Amniotic stem cell (primary cell): ENCODE measurements around the gene ADAM12.
"Not testable (repeated sequence)": the region's sequence is repeated elsewhere in the genome, so short reads cannot be mapped to it uniquely, and the experiment has no call there.

ENCODE experiments used
- DNase-seq: peaks from one replicate; lab custom pipeline; 2025; lab: John Stamatoyannopoulos, UW

ADAM12 gene

DNA sequence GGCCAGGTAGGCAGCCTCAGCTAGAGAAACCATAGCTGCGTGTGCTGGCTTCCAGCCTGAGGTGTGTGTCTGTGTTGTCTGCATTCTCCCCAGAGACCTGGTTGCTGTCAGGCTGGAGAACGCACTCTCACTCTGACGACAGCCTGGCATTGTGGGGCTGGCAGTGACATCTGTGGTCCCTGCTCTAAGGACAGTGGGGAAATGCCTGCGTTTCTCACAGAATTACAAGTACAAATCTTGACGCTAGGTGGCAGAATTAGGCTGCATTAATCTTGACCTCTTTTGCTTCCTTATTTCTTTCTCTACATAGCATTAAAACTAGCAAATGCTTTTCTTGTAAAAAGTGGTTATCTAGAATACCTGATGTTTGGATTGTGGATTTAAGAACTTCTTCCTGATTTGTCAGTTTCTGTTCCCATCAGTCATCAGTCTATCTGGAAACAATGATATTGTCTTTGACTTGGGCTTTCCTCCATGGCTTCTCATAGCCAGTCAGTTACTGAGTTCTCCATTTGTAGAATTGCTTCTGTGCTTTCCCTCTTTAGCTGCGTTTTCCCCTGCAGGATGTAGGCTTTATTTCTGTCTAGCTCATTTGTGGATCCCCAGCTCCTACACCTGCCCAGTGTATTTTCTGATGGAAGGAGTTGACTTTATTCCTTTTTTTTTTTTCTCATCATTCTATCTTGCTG lies 405.9 kb downstream of the ADAM12 start:
- DNase-seq, result peak; percentile 60

DNA sequence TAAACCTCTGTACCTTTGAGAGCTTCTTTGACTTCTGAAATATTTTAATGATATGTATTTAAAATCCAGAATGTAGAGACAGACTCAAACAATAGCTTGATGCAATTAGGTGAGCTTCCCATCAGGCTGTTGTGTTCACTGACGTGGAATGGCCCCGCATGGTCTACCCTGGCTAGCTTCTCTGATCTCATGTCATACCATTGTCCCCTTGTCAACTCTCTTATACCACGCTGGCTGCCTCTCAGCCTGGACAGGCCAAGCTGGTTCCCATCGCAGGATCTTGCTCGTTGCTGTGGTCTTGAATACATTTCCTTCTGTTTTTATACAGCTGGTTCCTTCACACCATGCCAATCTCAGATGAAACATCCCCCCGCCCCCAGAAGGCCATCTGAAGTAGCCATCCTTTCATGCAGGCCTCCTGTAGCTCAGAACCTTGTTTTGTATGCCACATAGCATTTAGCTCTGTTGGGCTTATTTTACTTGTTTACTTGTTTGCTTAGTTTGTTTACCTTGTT lies 407.7 kb downstream of the ADAM12 start:
- DNase-seq, result no peak

DNA sequence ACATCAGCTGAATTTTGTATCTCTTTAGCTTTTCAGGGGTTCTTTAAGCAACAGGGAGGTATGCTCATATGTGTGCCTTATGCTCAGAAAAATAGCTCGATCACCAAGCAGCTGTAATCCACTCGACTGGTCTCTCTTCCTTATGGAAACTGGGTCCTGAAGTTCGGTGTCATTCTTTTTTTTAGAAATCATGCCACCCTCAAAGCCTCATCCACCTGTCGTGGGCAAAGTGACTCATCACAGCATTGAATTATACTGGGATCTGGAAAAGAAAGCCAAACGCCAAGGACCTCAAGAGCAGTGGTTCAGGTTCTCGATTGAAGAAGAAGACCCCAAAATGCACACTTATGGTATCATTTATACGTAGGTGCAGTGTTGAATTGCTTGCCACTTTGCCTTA lies 408.3 kb downstream of the ADAM12 start:
- no peak for DNase-seq

DNA sequence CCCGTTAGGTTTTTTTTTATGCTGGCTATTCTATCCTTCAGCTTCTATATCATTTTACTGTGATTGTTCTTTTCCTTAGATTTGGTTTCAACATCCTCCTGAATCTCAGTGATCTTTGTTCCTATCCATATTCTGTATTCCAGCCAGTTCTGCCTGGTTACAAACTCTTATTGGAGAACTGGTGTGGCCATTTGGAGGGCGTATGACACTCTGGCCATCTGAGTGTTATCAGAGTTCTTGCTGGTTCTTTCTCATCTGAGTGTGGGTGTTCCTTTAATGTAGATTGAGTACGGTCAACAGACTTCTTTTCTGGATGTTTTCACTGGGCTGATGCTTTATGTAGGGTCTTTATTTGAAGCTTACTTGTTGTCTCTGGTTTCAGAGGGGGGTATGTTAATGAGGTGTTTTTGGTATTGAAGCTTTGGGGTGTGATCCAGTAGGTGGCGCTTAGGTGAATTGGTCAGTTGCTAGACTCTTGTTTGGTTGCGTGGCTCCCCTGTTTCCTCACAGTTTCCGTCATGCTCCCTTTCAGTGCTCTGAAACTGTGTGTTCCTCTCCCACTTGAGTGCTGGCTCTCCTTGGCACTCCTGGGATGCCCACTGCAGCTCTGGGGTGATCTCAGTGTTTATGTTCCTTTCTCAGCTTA lies 411.2 kb downstream of the ADAM12 start:
- no peak for DNase-seq

DNA sequence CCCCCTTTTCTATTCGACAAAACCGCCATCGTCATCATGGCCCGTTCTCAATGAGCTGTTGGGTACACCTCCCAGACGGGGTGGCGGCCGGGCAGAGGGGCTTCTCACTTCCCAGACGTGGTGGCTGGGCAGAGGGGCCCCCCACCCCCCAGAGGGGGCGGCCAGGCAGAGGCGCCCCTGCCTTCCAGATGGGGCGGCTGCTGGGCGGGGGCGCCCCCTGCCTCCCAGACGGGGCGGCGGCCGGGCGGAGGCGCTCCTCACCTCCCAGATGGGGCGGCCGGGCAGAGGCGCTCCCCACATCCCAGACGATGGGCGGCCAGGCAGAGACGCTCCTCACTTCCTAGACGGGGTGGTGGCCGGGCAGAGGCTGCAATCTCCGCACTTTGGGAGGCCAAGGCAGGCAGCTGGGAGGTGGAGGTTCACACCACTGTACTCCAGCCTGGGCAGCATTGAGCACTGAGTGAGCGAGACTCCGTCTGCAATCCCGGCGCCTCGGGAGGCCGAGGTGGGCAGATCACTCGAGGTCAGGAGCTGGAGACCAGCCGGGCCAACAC lies 418.1 kb downstream of the ADAM12 start:
- not testable (repeated sequence) for DNase-seq

DNA sequence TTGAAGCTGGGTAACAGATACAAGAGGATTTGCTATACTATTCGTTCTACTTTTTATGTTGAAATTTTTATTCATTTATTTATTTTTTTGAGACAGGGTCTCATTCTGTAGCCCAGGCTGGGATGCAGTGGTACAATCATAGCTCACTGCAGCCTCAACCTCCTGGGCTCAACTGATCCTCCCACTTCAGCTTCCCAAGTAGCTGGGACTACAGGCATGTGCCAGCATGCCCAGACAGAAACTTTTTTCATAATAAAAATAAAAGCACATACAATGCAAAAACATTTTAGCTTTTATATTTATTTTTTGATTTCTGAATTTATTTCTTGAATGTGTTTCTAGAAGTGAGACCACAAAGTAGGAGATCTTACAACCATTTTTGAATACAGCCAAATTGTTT lies 420.7 kb downstream of the ADAM12 start:
- DNase-seq, result no peak

DNA sequence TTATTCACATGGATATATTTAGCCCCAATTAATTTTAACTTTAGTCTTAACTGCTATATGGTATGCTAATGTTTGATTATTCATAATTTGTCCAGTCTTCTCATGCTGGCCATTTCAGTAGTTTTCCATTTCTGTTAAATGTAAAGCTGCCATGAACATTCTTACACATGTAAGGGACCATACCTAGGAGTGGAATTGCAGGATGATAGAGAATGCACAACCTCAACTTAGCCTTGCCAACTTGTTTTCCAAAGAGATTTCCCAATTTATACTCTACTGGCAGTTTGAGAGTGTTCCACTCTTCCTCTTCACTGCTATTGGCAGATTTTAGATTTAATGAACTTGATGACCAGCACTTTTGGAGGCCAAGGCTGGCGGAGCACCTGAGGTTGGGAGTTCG lies 423.7 kb downstream of the ADAM12 start:
- DNase-seq, result no peak
